ENCODE data around the gene POLR3GL.

DNA sequence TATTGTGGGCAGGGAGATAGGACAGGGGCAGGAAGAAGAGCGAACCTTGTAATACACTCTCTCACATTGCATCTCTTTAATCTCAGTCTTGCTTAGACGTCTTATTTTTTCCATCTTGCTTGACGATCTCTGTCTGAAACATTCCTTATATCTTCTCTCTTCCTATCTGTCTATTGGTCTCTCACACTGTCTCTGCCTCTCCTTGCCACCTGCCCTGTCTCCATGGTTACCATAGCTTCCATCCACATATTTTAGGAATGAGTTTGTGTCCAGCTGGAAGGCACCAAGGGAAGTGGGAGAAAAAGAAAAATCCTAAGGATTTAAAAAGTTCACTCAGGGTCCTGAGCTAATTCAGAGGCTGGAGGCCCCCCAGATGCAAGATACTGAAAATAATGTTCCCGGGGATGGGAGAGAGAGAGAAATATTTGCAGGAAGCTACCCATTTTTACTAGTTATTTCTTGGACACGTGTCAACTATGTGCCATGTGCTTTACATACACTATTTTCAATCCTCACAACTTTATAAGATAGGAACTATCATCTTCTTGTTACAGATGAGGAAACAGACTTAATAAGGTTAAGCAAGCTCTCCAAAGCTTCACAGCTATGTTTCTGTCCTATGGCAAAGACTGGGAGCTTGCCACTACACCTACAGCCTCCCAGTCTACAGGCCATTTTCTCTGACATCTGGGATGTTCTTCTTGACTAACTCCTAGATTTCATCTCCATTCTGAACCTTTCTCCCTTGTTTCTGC is 1.0 kb upstream of the POLR3GL start:
- TF ChIP-seq, protein P1, sequence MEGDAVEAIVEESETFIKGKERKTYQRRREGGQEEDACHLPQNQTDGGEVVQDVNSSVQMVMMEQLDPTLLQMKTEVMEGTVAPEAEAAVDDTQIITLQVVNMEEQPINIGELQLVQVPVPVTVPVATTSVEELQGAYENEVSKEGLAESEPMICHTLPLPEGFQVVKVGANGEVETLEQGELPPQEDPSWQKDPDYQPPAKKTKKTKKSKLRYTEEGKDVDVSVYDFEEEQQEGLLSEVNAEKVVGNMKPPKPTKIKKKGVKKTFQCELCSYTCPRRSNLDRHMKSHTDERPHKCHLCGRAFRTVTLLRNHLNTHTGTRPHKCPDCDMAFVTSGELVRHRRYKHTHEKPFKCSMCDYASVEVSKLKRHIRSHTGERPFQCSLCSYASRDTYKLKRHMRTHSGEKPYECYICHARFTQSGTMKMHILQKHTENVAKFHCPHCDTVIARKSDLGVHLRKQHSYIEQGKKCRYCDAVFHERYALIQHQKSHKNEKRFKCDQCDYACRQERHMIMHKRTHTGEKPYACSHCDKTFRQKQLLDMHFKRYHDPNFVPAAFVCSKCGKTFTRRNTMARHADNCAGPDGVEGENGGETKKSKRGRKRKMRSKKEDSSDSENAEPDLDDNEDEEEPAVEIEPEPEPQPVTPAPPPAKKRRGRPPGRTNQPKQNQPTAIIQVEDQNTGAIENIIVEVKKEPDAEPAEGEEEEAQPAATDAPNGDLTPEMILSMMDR (IDR thresholded peaks at IDR 0.05) = no peak
- no peak for TF ChIP-seq POLR2A (IDR thresholded peaks at IDR 0.05)
